Pancreas (tissue), 10 donors: Measurements from ENCODE around the gene RHBDD1. TPM values are rescaled to one million over a fixed set of nuclear protein-coding genes. Genes with fewer than 3 reads are reported as not detected.

Source experiments
- ATAC-seq, 4 donors: fragments of 200-7000 bp; cut with Tn5 transposase; one replicate each; pipeline versions ENCODE4 v1.8.0 to v1.9.1; 2020; ENCODE audit warnings: mild to moderate bottlenecking in 4 of 4, moderate library complexity in 4 of 4
- DNase-seq, 6 donors: peaks; one replicate each; pipeline ENCODE4 v3.0.0-alpha.2; 2020
- FAIRE-seq: peaks from 2 replicates; lab custom pipeline; 2012; peaks lifted over from hg19 to GRCh38; lab: Jason Lieb, UNC
- H3K27ac ChIP-seq, 4 donors: fragments of 200-600 bp; sonication (generic); 1 replicate in 3 of 4; 2 replicates in 1 of 4; pipeline versions ENCODE4 v1.5.0 to v1.8.0; 2020
- H3K27me3 ChIP-seq, 4 donors: fragments of 200-600 bp; one replicate each; pipeline ENCODE4 v1.8.0; 2021
- H3K36me3 ChIP-seq, 3 donors: fragments of 200-600 bp; sonication (generic) in 1 of 3; one replicate each; pipeline versions ENCODE4 v1.5.0 to v1.8.0; 2020 to 2021
- H3K4me1 ChIP-seq, 3 donors: fragments of 200-600 bp; one replicate each; pipeline ENCODE4 v1.8.0; 2021
- H3K4me3 ChIP-seq, 4 donors: fragments of 200-600 bp; sonication (generic) in 2 of 4; one replicate each; pipeline versions ENCODE4 v1.5.0 to v1.8.0; 2020 to 2021
- H3K9me3 ChIP-seq, 4 donors: fragments of 200-600 bp; one replicate each; pipeline ENCODE4 v1.8.0; 2021
- WGBS, 2 donors: extraction: QIAGEN DNeasy Blood & Tissue Kit; methylation state at CpG; one replicate each; pipeline ENCODE4 v1.1.7; 2013; 5-methylcytosine and 5-hydroxymethylcytosine counted together
- intact Hi-C, 3 donors: fragments of 100-400 bp; cut with DNase I; formaldehyde crosslinking; loops; one replicate each; pipeline versions ENCODE4 v1.11.1 to v1.14.2; 2022
- polyA plus RNA-seq, 2 donors: library from polyadenylated mRNA; stranded (reverse); fragments of 200-250 nt; gene quantifications; one replicate each; pipeline ENCODE4 v1.2.3, GENCODE V29; 2013
- total RNA-seq, 6 donors: library from RNA; stranded (reverse); fragmentation: NEBNext Ultra II Directional in 4 of 6; extraction: Animal tissue kit (Norgen Biotek cat#: 25700) in 4 of 6; gene quantifications; one replicate each; pipeline versions ENCODE4 v1.2.1 to v1.2.4, GENCODE V29; 2021 to 2023
- TF ChIP-seq, protein P1 (sequence below), 4 donors: fragments of 200-600 bp; sonication (generic) in 3 of 4; IDR thresholded peaks; one replicate each; pipeline versions ENCODE4 v1.5.0 to v1.8.0; 2021; ENCODE audit warnings: antibody characterized with exemption in 4 of 4
- donor health status: healthy with polysubstance abuse.
- donor health status: DM: no; HTN: no; CAD: no; lungs with moderate emphysema.
- donor health status: DM: no; HTN: no; CAD: no.
- donor health status: control.
- donor health status: control.
- donor health status: Bipolar disorder and iron deficiency.
- donor health status: DM: yes; HTN: yes; CAD: no.
- donor health status: DM: no; HTN: no; CAD: no.
- donor health status: DM: no; HTN: no; CAD: no.
- donor health status: DM: yes; HTN: yes; CAD: no.

The RHBDD1 gene
- total and polyA plus RNA-seq, 8 donors, result 3.5 to 28.9 (median 20.1) TPM

DNA sequence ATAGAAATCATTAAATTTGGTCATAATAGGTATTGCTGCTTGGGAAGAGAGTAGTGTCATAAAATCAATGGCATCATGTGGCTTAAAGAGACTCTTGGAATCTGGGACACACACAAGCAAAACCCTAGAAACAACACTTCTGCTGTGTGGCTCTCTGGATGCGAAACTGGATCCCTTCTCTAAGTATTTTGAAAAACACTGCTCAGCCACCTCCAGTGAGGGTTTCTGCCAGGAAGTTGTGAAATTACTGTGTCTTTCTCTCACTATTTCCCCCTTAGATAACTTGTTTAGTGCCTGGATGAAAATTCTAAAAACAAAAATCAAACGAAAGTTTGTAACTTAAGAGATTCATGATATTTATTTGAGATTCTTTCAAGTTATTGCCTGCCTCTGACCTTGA lies 163.8 kb downstream of the RHBDD1 start:
- ATAC-seq (no peak), FAIRE-seq (no peak), DNase-seq (no peak)
- H3K27me3 ChIP-seq, result no peaks in the 10 kb centered on the region
- H3K9me3 ChIP-seq, result no peaks in the 10 kb centered on the region
- WGBS, 2 donors, result 78 to 84% methylated on average over 2 of the region's 2 CpGs
- peaks cover 0 to 4% (median 0%) of the 10 kb centered on the region in 3 donors for H3K36me3 ChIP-seq
- no peak overlapping the region for H3K4me3 ChIP-seq
- intact Hi-C loops, result no loop called here
- H3K27ac ChIP-seq, result no peak overlapping the region
- TF ChIP-seq, protein P1, sequence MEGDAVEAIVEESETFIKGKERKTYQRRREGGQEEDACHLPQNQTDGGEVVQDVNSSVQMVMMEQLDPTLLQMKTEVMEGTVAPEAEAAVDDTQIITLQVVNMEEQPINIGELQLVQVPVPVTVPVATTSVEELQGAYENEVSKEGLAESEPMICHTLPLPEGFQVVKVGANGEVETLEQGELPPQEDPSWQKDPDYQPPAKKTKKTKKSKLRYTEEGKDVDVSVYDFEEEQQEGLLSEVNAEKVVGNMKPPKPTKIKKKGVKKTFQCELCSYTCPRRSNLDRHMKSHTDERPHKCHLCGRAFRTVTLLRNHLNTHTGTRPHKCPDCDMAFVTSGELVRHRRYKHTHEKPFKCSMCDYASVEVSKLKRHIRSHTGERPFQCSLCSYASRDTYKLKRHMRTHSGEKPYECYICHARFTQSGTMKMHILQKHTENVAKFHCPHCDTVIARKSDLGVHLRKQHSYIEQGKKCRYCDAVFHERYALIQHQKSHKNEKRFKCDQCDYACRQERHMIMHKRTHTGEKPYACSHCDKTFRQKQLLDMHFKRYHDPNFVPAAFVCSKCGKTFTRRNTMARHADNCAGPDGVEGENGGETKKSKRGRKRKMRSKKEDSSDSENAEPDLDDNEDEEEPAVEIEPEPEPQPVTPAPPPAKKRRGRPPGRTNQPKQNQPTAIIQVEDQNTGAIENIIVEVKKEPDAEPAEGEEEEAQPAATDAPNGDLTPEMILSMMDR (IDR thresholded peaks at IDR 0.05), result no peak
- no peaks in the 10 kb centered on the region for H3K4me1 ChIP-seq

DNA sequence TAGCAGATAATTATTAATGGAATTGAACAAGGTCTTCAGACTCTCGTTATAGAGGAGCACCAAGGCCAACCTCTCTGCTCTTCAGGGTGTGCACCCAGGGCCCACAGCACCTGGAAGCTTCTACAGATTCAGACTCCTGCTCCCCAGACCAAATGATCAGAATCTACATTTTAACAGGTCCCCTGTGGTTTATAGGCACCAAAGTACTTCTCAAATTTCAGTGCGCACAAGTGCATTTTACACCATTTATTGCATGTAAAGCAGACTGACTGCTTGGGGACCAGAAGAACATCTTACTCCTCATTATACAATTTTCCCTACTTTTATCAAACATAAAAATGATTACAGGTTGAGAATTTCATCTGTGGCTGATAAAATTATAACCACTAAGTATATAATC lies 164.3 kb downstream of the RHBDD1 start:
- TF ChIP-seq, protein P1 (IDR thresholded peaks at IDR 0.05), result no peak
- FAIRE-seq, result no peak
- Histone ChIP-seq H3K36me3 (peaks cover 0 to 4% (median 0%) of the 10 kb centered on the region in 3 donors), H3K27me3 (no peaks in the 10 kb centered on the region), H3K4me3 (no peak overlapping the region), H3K4me1 (no peaks in the 10 kb centered on the region), H3K27ac (no peak overlapping the region), H3K9me3 (no peaks in the 10 kb centered on the region)
- intact Hi-C loops, result no loop called here
- no peak for ATAC-seq
- no peak for DNase-seq
- WGBS, 2 donors, result 79 to 91% methylated on average over 2 of the region's 2 CpGs

DNA sequence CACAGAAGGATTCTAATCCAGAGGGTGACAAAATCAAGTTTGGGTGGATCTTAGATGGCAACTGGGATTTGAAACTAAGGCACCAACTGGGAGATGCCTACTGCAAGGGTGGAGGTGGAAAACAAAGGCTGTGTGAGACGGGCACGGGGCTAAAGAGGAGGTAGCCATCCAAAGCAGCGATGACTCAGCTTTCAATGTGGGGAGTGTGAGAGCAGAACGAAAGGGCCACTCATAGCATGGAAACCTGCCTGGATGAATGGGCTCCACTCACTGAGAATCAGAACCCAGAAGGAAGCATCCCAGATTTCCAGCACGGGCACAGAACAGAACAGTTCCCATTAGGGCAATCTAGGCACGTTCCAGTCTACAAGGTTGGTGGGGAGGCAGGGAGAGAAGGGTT lies 168.6 kb downstream of the RHBDD1 start:
- intact Hi-C loops, result no loop called here
- DNase-seq, result no peak
- H3K4me3 ChIP-seq, result no peak overlapping the region
- H3K9me3 ChIP-seq, result no peaks in the 10 kb centered on the region
- ATAC-seq, result no peak
- WGBS, 2 donors, result 92 to 95% methylated on average over 6 of the region's 6 CpGs
- TF ChIP-seq, protein P1 (IDR thresholded peaks at IDR 0.05), result no peak
- H3K27me3 ChIP-seq, result no peaks in the 10 kb centered on the region
- peaks cover 0 to 2% (median 0%) of the 10 kb centered on the region in 3 donors for H3K36me3 ChIP-seq
- no peak overlapping the region for H3K27ac ChIP-seq
- no peaks in the 10 kb centered on the region for H3K4me1 ChIP-seq
- FAIRE-seq, result no peak

DNA sequence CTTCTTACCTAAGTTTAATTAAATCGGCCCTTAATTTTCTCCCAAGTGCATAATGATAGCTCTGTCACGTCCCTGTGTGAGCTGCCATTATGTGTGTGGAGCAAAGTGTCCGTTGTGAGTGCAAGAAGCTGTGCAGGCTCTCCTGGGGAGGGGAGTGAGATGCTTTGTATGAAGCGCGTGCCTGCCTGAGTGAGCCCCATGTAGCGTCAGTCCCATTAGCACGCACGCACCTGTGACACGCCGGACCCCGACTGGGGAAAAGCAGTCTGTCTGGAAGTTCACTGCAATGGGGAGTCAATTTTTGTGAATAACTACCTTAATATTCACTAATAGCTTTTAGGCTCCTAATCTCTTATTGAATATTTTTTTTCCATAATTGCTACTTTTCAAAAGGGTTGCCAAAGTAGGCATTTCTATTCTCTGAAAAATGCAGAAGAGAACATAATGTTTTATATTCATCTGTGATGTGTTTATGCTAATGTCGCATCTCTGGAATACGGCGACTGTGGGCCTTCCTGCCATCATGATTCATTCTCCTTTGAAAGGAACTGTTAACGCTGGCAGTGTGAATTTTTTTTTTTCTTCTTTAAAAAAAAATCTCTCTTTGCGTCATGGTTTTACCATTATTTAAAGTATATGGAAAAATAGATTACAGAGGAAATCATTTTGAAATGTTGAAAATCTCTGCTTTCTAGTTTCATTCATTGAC lies 170.5 kb downstream of the RHBDD1 start:
- intact Hi-C loops, result no loop called here
- FAIRE-seq, result no peak
- H3K9me3 ChIP-seq, result no peaks in the 10 kb centered on the region
- 88 to 93% methylated on average over 16 of the region's 16 CpGs for WGBS, 2 donors
- DNase-seq, result no peak
- TF ChIP-seq, protein P1 (IDR thresholded peaks at IDR 0.05), result no peak
- no peak for ATAC-seq
- H3K27ac ChIP-seq, result no peak overlapping the region
- H3K27me3 ChIP-seq, result no peaks in the 10 kb centered on the region
- H3K4me1 ChIP-seq, result no peaks in the 10 kb centered on the region
- H3K36me3 ChIP-seq, result no peaks in the 10 kb centered on the region
- H3K4me3 ChIP-seq, result no peak overlapping the region

DNA sequence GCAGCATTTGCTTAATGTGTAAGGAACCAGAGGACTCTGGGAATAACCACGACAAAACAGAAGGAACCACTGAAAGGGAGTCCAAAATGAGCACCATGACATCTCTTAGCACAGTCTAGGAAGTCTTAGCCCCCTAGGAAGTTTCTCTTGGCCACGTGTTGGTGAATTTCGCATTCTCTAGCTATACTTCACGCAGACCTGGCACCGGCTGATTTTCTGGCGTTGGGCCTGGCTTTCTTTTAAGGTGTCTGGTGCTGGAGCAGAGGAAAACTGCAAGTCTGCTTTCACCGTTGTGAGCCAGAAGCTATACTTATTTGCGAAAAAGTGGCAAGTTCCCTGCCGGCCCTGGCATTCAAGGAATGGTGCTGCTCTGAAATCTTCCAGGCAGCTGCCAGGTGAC lies 171.3 kb downstream of the RHBDD1 start:
- TF ChIP-seq, protein P1 (IDR thresholded peaks at IDR 0.05), result no peak
- Histone ChIP-seq H3K4me3 (no peak overlapping the region), H3K4me1 (no peaks in the 10 kb centered on the region), H3K27ac (no peak overlapping the region), H3K36me3 (no peaks in the 10 kb centered on the region), H3K27me3 (no peaks in the 10 kb centered on the region), H3K9me3 (no peaks in the 10 kb centered on the region)
- WGBS, 2 donors, result 90 to 91% methylated on average over 9 of the region's 9 CpGs
- FAIRE-seq (no peak), ATAC-seq (no peak), DNase-seq (no peak)
- intact Hi-C loops, result no loop called here
